SK-N-SH treated with all-trans-retinoic acid at 6 μM for 48 hours (cell line): ENCODE data around the gene SPOPL.

Experiments used
- ATAC-seq: fragments of 200-7000 bp; cut with Tn5 transposase; 3 replicates; pipeline ENCODE4 v1.9.1; 2020; ENCODE audit warnings: mild to moderate bottlenecking, moderate library complexity
- ARNTL ChIP-seq: fragments of 450-650 bp; formaldehyde crosslinking; IDR thresholded peaks from 2 replicates; pipeline ENCODE4 v1.5.0; 2020; ENCODE audit warnings: low read depth, mild to moderate bottlenecking, moderate library complexity, borderline replicate concordance
- BACH2 ChIP-seq: fragments of 250-450 bp; sonication (Bioruptor Pico); IDR thresholded peaks from 2 replicates; pipeline ENCODE4 v1.9.0; 2021; ENCODE audit warnings: mild to moderate bottlenecking, borderline replicate concordance
- CSRNP3 ChIP-seq: fragments of 250-450 bp; sonication (Bioruptor Pico); IDR thresholded peaks from 2 replicates; pipeline ENCODE4 v1.5.1; 2021; ENCODE audit warnings: mild to moderate bottlenecking, moderate library complexity
- ESRRG ChIP-seq: fragments of 250-450 bp; sonication (Bioruptor Pico); IDR thresholded peaks from 2 replicates; pipeline ENCODE4 v1.6.1; 2021; ENCODE audit warnings: mild to moderate bottlenecking
- GLIS3 ChIP-seq: fragments of 250-450 bp; sonication (Bioruptor Pico); IDR thresholded peaks from 2 replicates; pipeline ENCODE4 v1.5.0; 2020; ENCODE audit warnings: mild to moderate bottlenecking, moderate library complexity
- ISL1 ChIP-seq: fragments of 250-450 bp; sonication (Bioruptor Pico); IDR thresholded peaks from 2 replicates; pipeline ENCODE4 v2.1.2; 2022; ENCODE audit warnings: mild to moderate bottlenecking, moderate library complexity
- PATZ1 ChIP-seq: fragments of 250-450 bp; sonication (Bioruptor Pico); IDR thresholded peaks from 2 replicates; pipeline ENCODE4 v1.8.0; 2020; ENCODE audit warnings: mild to moderate bottlenecking, moderate library complexity, borderline replicate concordance
- POU6F1 ChIP-seq: fragments of 250-450 bp; sonication (Bioruptor Pico); IDR thresholded peaks from 2 replicates; pipeline ENCODE4 v1.8.0; 2021; ENCODE audit warnings: low read depth, mild to moderate bottlenecking, moderate library complexity, borderline replicate concordance
- PPARA ChIP-seq: fragments of 250-450 bp; sonication (Bioruptor Pico); IDR thresholded peaks from 2 replicates; pipeline ENCODE4 v1.5.0; 2020; ENCODE audit warnings: mild to moderate bottlenecking, borderline replicate concordance
- RARB ChIP-seq: fragments of 250-450 bp; sonication (Bioruptor Pico); IDR thresholded peaks from 2 replicates; pipeline ENCODE4 v1.8.0; 2021; ENCODE audit warnings: mild to moderate bottlenecking, moderate library complexity
- SNAI2 ChIP-seq: fragments of 250-450 bp; sonication (Bioruptor Pico); IDR thresholded peaks from 2 replicates; pipeline ENCODE4 v1.5.0; 2020; ENCODE audit warnings: mild to moderate bottlenecking, moderate library complexity
- TCF4 ChIP-seq: fragments of 250-450 bp; sonication (Bioruptor Pico); IDR thresholded peaks from 2 replicates; pipeline ENCODE4 v1.8.0; 2021; ENCODE audit warnings: mild to moderate bottlenecking, moderate library complexity, borderline replicate concordance
- TOX ChIP-seq: fragments of 250-450 bp; sonication (Bioruptor Pico); IDR thresholded peaks from 2 replicates; pipeline ENCODE4 v1.8.0; 2021; ENCODE audit warnings: mild to moderate bottlenecking, moderate library complexity, borderline replicate concordance
- ZC3H10 ChIP-seq: fragments of 250-450 bp; sonication (Bioruptor Pico); IDR thresholded peaks from 2 replicates; pipeline ENCODE4 v1.5.1; 2021; ENCODE audit warnings: mild to moderate bottlenecking, moderate library complexity
- ZFP3 ChIP-seq: fragments of 250-450 bp; sonication (Bioruptor Pico); IDR thresholded peaks from 2 replicates; pipeline ENCODE4 v1.5.0; 2020; ENCODE audit warnings: mild to moderate bottlenecking, moderate library complexity
- ZFP30 ChIP-seq: fragments of 450-650 bp; formaldehyde crosslinking; IDR thresholded peaks from 2 replicates; pipeline ENCODE4 v1.5.0; 2022; ENCODE audit warnings: mild to moderate bottlenecking, moderate library complexity
- ZNF565 ChIP-seq: fragments of 450-650 bp; formaldehyde crosslinking; conservative IDR thresholded peaks from 2 replicates; pipeline ENCODE4 v1.5.0; 2020; ENCODE audit warnings: low read depth, mild to moderate bottlenecking, moderate library complexity
- ZNF70 ChIP-seq: fragments of 450-650 bp; formaldehyde crosslinking; IDR thresholded peaks from 2 replicates; pipeline ENCODE4 v1.5.0; 2020; ENCODE audit warnings: mild to moderate bottlenecking, moderate library complexity
- TF ChIP-seq, protein P1 (sequence below): fragments of 250-450 bp; sonication (Bioruptor Pico); IDR thresholded peaks from 2 replicates; pipeline ENCODE4 v1.5.1; 2020; ENCODE audit warnings: low read depth, mild to moderate bottlenecking, moderate library complexity
- TF ChIP-seq, protein P2 (sequence below): fragments of 250-450 bp; sonication (Bioruptor Pico); IDR thresholded peaks from 2 replicates; pipeline ENCODE4 v1.5.0; 2020; ENCODE audit warnings: mild to moderate bottlenecking, moderate library complexity

SPOPL gene

GRCh38 chr2:138515092-138515491, 13.5 kb downstream of the SPOPL start:
- TF ChIP-seq, protein P1, sequence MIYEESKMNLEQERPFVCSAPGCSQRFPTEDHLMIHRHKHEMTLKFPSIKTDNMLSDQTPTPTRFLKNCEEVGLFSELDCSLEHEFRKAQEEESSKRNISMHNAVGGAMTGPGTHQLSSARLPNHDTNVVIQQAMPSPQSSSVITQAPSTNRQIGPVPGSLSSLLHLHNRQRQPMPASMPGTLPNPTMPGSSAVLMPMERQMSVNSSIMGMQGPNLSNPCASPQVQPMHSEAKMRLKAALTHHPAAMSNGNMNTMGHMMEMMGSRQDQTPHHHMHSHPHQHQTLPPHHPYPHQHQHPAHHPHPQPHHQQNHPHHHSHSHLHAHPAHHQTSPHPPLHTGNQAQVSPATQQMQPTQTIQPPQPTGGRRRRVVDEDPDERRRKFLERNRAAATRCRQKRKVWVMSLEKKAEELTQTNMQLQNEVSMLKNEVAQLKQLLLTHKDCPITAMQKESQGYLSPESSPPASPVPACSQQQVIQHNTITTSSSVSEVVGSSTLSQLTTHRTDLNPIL (CRISPR knock-in tag) = no peak
- no peak for TF ChIP-seq POU6F1
- TF ChIP-seq, all 23 proteins: peak for 0
- ATAC-seq = no peak

GRCh38 chr2:138516030-138516704, 14.6 kb downstream of the SPOPL start:
- TF ChIP-seq TCF4 (no peak), ZFP3 (CRISPR knock-in tag) (no peak), BACH2 (CRISPR knock-in tag) (no peak), ISL1 (CRISPR knock-in tag) (peak; percentile 35; the same call in 1 of the 2 replicates), ZC3H10 (no peak), ZFP30 (CRISPR knock-in tag) (no peak), ZNF70 (no peak)
- TF ChIP-seq, protein P1 (CRISPR knock-in tag) = peak; percentile 71; the same call in 1 of the 2 replicates
- peak; percentile 89 for ATAC-seq

GRCh38 chr2:138518860-138519259, 17.3 kb downstream of the SPOPL start:
- ATAC-seq = no peak
- TF ChIP-seq GLIS3 = no peak
- no peak for TF ChIP-seq PATZ1 (CRISPR knock-in tag)
- TF ChIP-seq ZNF70 = no peak
- TF ChIP-seq ZC3H10 = no peak
- TF ChIP-seq SNAI2 = no peak
- TF ChIP-seq ISL1 (CRISPR knock-in tag) = no peak
- TF ChIP-seq ESRRG (CRISPR knock-in tag) = no peak
- TF ChIP-seq TOX (CRISPR knock-in tag) = no peak
- no peak for TF ChIP-seq PPARA (CRISPR knock-in tag)
- TF ChIP-seq ARNTL = no peak
- no peak for TF ChIP-seq CSRNP3
- no peak for TF ChIP-seq BACH2 (CRISPR knock-in tag)
- TF ChIP-seq RARB = no peak
- TF ChIP-seq ZNF565 (CRISPR knock-in tag) = no peak
- TF ChIP-seq, protein P2, sequence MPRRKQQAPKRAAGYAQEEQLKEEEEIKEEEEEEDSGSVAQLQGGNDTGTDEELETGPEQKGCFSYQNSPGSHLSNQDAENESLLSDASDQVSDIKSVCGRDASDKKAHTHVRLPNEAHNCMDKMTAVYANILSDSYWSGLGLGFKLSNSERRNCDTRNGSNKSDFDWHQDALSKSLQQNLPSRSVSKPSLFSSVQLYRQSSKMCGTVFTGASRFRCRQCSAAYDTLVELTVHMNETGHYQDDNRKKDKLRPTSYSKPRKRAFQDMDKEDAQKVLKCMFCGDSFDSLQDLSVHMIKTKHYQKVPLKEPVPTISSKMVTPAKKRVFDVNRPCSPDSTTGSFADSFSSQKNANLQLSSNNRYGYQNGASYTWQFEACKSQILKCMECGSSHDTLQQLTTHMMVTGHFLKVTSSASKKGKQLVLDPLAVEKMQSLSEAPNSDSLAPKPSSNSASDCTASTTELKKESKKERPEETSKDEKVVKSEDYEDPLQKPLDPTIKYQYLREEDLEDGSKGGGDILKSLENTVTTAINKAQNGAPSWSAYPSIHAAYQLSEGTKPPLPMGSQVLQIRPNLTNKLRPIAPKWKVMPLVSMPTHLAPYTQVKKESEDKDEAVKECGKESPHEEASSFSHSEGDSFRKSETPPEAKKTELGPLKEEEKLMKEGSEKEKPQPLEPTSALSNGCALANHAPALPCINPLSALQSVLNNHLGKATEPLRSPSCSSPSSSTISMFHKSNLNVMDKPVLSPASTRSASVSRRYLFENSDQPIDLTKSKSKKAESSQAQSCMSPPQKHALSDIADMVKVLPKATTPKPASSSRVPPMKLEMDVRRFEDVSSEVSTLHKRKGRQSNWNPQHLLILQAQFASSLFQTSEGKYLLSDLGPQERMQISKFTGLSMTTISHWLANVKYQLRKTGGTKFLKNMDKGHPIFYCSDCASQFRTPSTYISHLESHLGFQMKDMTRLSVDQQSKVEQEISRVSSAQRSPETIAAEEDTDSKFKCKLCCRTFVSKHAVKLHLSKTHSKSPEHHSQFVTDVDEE = no peak
